ENCODE results near the gene TEX44. TPM values are rescaled to one million over a fixed set of nuclear protein-coding genes. Genes with fewer than 3 reads are reported as not detected.

Gene TEX44
- polyA plus RNA-seq, 1 donor from 2014 or later: not detected

- Histone ChIP-seq H2AFZ (ENCODE audit: low read depth, low read length) (no peak overlapping the region), H3F3A (ENCODE audit: insufficient read depth, low read length, poor library complexity, severe bottlenecking) (no peaks in the 10 kb centered on the region), H3K9me2 (ENCODE audit: insufficient read depth, low read length) (no peaks in the 10 kb centered on the region), H3K9ac (ENCODE audit: low read length) (no peak overlapping the region), H3K4me3 (ENCODE audit: low read length) (no peak overlapping the region), H3K9me3 (ENCODE audit: low read length) (peaks cover 3% of the 10 kb centered on the region), H3K36me3 (ENCODE audit: insufficient read depth, low read length) (no peaks in the 10 kb centered on the region), H3K79me2 (replicated peaks; ENCODE audit: insufficient read depth, low read length) (no peaks in the 10 kb centered on the region), H3K27ac (ENCODE audit: low read length) (no peak overlapping the region), H3K27me3 (ENCODE audit: insufficient read depth, low read depth, low read length) (no peaks in the 10 kb centered on the region), H3K4me2 (ENCODE audit: low read length) (no peak overlapping the region), H4K20me1 (ENCODE audit: insufficient read depth) (no peaks in the 10 kb centered on the region)
- TF ChIP-seq EP300 (conservative IDR thresholded peaks at IDR 0.05; ENCODE audit: poor library complexity, severe bottlenecking) (no peak), MXI1 (conservative IDR thresholded peaks at IDR 0.05; ENCODE audit: poor library complexity, severe bottlenecking) (no peak), CTCF (IDR thresholded peaks at IDR 0.05; ENCODE audit: poor library complexity, severe bottlenecking) (peak; percentile 27)
Observed at GRCh38 chr2:231557571-231558217, 35.0 kb upstream of the TEX44 start.

- Histone ChIP-seq H3K9me2 (ENCODE audit: insufficient read depth, low read length) (no peaks in the 10 kb centered on the region), H3K27me3 (ENCODE audit: insufficient read depth, low read depth, low read length) (no peaks in the 10 kb centered on the region), H3K36me3 (ENCODE audit: insufficient read depth, low read length) (no peaks in the 10 kb centered on the region), H3K27ac (ENCODE audit: low read length) (no peak overlapping the region), H4K20me1 (ENCODE audit: insufficient read depth) (no peaks in the 10 kb centered on the region), H3K9ac (ENCODE audit: low read length) (no peak overlapping the region), H3K9me3 (ENCODE audit: low read length) (no peaks in the 10 kb centered on the region), H3K4me3 (ENCODE audit: low read length) (no peak overlapping the region), H3K79me2 (replicated peaks; ENCODE audit: insufficient read depth, low read length) (no peaks in the 10 kb centered on the region), H2AFZ (ENCODE audit: low read depth, low read length) (no peak overlapping the region), H3F3A (ENCODE audit: insufficient read depth, low read length, poor library complexity, severe bottlenecking) (no peaks in the 10 kb centered on the region), H3K4me2 (ENCODE audit: low read length) (no peak overlapping the region)
- no peak for TF ChIP-seq REST (IDR thresholded peaks at IDR 0.05; ENCODE audit: borderline replicate concordance)
- TF ChIP-seq EP300 (conservative IDR thresholded peaks at IDR 0.05; ENCODE audit: poor library complexity, severe bottlenecking): no peak
- no peak for TF ChIP-seq TAF1 (IDR thresholded peaks at IDR 0.05; ENCODE audit: low read depth)
- TF ChIP-seq EZH2 (IDR thresholded peaks at IDR 0.05; ENCODE audit: borderline replicate concordance, insufficient read depth, low read length, poor library complexity, severe bottlenecking): no peak
- no peak for TF ChIP-seq RAD21 (conservative IDR thresholded peaks at IDR 0.05)
- no peak for TF ChIP-seq POLR2AphosphoS5 (IDR thresholded peaks at IDR 0.05)
- no peak for TF ChIP-seq SMC3 (conservative IDR thresholded peaks at IDR 0.05; ENCODE audit: poor library complexity)
- TF ChIP-seq CTCF (IDR thresholded peaks at IDR 0.05; ENCODE audit: poor library complexity, severe bottlenecking): no peak
- TF ChIP-seq MXI1 (conservative IDR thresholded peaks at IDR 0.05; ENCODE audit: poor library complexity, severe bottlenecking): no peak
Observed at GRCh38 chr2:231563378-231563961, 29.2 kb upstream of the TEX44 start.

All from neural cell (in vitro differentiated cells).